ENCODE measurements around the gene MACROH2A2. TPM values are rescaled to one million over a fixed set of nuclear protein-coding genes. Genes with fewer than 3 reads are reported as not detected.
A peak's percentile ranks its signal among the peaks of the same experiment; 100 is the strongest.
"Not testable (repeated sequence)": the region's sequence is repeated elsewhere in the genome, so short reads cannot be mapped to it uniquely, and the experiment has no call there.

MACROH2A2 gene
- total RNA-seq, 1 donor from 2014 or later = 25.5 TPM

DNA sequence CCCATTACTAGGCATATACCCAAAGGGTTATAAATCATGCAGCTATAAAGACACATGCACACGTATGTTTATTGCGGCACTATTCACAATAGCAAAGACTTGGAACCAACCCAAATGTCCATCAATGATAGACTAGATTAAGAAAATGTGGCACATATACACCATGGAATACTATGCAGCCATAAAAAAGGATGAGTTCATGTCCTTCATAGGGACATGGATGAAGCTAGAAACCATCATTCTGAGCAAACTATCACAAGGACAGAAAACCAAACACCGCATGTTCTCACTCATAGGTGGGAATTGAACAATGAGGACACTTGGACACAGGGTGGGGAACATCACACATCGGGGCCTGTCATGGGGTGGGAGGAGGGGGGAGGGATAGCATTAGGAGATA lies 5.6 kb upstream of the MACROH2A2 start:
- not testable (repeated sequence) for H3K4me3 Mint-ChIP-seq (ENCODE audit: unreplicated experiment); H3K79me2 ChIP-seq (ENCODE audit: insufficient read depth, low read length); H3K4me1 ChIP-seq (ENCODE audit: insufficient read depth, low read length); DNase-seq (ENCODE audit: low read depth); H3K36me3 Mint-ChIP-seq (ENCODE audit: low read depth, unreplicated experiment); H3K9me3 Mint-ChIP-seq (ENCODE audit: unreplicated experiment); H3K4me3 ChIP-seq (ENCODE audit: insufficient read depth, low read depth, low read length); H4K20me1 ChIP-seq (ENCODE audit: insufficient read depth, low read length); H3K36me3 ChIP-seq (ENCODE audit: insufficient read depth, low read length); H3K4me2 ChIP-seq (ENCODE audit: low read length); H3K27ac ChIP-seq (ENCODE audit: low read depth, low read length); H3K4me1 Mint-ChIP-seq (ENCODE audit: low read depth, unreplicated experiment); FAIRE-seq; H3K9me3 ChIP-seq (ENCODE audit: insufficient read depth, low read depth, low read length); H3K9ac ChIP-seq (ENCODE audit: low read length); H3K27ac Mint-ChIP-seq (ENCODE audit: unreplicated experiment); H2AFZ ChIP-seq (ENCODE audit: low read depth, low read length)
- H3K27me3 ChIP-seq (ENCODE audit: insufficient read depth, low read length) = peaks cover 15% of the 10 kb centered on the region
- H3K27me3 Mint-ChIP-seq (ENCODE audit: low read depth, unreplicated experiment) = peaks cover 20% of the 10 kb centered on the region

DNA sequence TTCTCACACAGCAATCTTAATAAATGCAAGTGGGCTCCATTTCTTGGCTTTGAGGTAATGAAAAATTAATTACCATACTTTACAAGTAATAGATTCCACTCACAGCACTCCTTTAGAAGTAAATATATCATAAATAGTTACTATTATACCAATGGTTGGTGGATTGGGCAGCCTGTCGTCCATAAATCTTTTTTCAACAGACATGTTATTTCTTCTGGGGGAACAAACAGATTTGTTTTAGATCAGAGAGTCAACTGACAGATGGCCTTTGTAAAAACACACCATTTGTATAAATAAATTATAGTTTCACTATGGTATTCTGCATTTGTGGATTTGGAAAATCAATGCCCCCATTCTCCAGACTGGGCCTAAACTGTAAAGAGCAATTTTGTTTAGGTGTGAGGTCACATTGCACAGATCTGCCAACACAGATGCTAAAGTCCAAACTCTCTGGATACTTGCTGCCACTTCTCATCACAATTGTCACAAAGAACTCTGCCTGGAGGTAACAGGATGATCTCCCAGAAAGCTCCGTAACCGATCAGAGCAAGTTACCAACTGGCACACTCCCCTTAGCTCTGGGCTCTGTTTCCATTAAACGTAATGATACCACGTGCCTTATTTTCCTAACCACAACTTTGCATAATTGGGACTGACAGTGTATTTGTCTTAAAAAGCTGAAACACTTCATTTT lies 4.5 kb upstream of the MACROH2A2 start:
- peaks cover 4% of the 10 kb centered on the region for H3K9me3 Mint-ChIP-seq (ENCODE audit: unreplicated experiment)
- Histone ChIP-seq H3K36me3 (ENCODE audit: insufficient read depth, low read length) (no peaks in the 10 kb centered on the region), H3K27ac (ENCODE audit: low read depth, low read length) (no peak overlapping the region), H2AFZ (ENCODE audit: low read depth, low read length) (no peak overlapping the region), H3K4me1 (ENCODE audit: insufficient read depth, low read length) (no peaks in the 10 kb centered on the region), H4K20me1 (ENCODE audit: insufficient read depth, low read length) (no peaks in the 10 kb centered on the region), H3K4me3 (ENCODE audit: insufficient read depth, low read depth, low read length) (no peak overlapping the region), H3K4me2 (ENCODE audit: low read length) (no peak overlapping the region), H3K9ac (ENCODE audit: low read length) (no peak overlapping the region), H3K79me2 (ENCODE audit: insufficient read depth, low read length) (no peaks in the 10 kb centered on the region), H3K9me3 (ENCODE audit: insufficient read depth, low read depth, low read length) (no peaks in the 10 kb centered on the region), H3K27me3 (ENCODE audit: insufficient read depth, low read length) (peaks cover 17% of the 10 kb centered on the region)
- FAIRE-seq (no peak), DNase-seq (ENCODE audit: low read depth) (no peak)
- H3K4me3 Mint-ChIP-seq (ENCODE audit: unreplicated experiment) = no peak overlapping the region
- no peaks in the 10 kb centered on the region for H3K36me3 Mint-ChIP-seq (ENCODE audit: low read depth, unreplicated experiment)
- peaks cover 13% of the 10 kb centered on the region for H3K27me3 Mint-ChIP-seq (ENCODE audit: low read depth, unreplicated experiment)
- H3K27ac Mint-ChIP-seq (ENCODE audit: unreplicated experiment) = peak overlapping the region; percentile 47
- no peaks in the 10 kb centered on the region for H3K4me1 Mint-ChIP-seq (ENCODE audit: low read depth, unreplicated experiment)
- TF ChIP-seq EZH2 (IDR thresholded peaks at IDR 0.05; ENCODE audit: insufficient read depth, low read length) = no peak

DNA sequence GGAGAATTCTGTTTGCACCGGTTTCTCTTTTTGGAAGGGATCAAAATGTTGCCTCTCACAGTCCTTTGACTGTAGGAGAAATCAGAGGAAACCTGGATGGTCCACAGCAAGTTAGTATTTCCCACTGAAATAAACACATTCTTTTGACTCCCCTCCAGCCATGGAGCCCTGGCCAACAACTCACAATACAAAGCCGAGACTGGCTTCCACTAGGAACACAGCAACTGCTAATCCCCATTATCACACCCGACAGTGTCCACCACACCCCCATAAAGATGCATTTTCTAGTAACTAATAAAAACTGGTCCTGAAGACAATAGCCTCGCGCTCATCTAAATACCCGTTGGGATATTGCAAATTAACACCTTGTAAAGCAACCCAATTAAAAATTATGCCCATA lies 798 bp upstream of the MACROH2A2 start:
- Histone ChIP-seq H3K4me1 (ENCODE audit: insufficient read depth, low read length) (no peaks in the 10 kb centered on the region), H3K36me3 (ENCODE audit: insufficient read depth, low read length) (no peaks in the 10 kb centered on the region), H3K79me2 (ENCODE audit: insufficient read depth, low read length) (peaks cover 14% of the 10 kb centered on the region), H3K4me2 (ENCODE audit: low read length) (peak overlapping the region; percentile 93), H3K9ac (ENCODE audit: low read length) (no peak overlapping the region), H3K9me3 (ENCODE audit: insufficient read depth, low read depth, low read length) (no peaks in the 10 kb centered on the region), H3K4me3 (ENCODE audit: insufficient read depth, low read depth, low read length) (peak overlapping the region; percentile 71), H2AFZ (ENCODE audit: low read depth, low read length) (peak overlapping the region; percentile 98), H3K27me3 (ENCODE audit: insufficient read depth, low read length) (peaks cover 19% of the 10 kb centered on the region), H4K20me1 (ENCODE audit: insufficient read depth, low read length) (no peaks in the 10 kb centered on the region), H3K27ac (ENCODE audit: low read depth, low read length) (no peak overlapping the region)
- DNase-seq (ENCODE audit: low read depth) = no peak
- TF ChIP-seq, protein P1, sequence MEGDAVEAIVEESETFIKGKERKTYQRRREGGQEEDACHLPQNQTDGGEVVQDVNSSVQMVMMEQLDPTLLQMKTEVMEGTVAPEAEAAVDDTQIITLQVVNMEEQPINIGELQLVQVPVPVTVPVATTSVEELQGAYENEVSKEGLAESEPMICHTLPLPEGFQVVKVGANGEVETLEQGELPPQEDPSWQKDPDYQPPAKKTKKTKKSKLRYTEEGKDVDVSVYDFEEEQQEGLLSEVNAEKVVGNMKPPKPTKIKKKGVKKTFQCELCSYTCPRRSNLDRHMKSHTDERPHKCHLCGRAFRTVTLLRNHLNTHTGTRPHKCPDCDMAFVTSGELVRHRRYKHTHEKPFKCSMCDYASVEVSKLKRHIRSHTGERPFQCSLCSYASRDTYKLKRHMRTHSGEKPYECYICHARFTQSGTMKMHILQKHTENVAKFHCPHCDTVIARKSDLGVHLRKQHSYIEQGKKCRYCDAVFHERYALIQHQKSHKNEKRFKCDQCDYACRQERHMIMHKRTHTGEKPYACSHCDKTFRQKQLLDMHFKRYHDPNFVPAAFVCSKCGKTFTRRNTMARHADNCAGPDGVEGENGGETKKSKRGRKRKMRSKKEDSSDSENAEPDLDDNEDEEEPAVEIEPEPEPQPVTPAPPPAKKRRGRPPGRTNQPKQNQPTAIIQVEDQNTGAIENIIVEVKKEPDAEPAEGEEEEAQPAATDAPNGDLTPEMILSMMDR (IDR thresholded peaks at IDR 0.05; ENCODE audit: insufficient read depth, low read depth, low read length) = no peak
- TF ChIP-seq EZH2 (IDR thresholded peaks at IDR 0.05; ENCODE audit: insufficient read depth, low read length) = no peak
- no peak for FAIRE-seq
- H3K27ac Mint-ChIP-seq (ENCODE audit: unreplicated experiment) = no peak overlapping the region
- H3K27me3 Mint-ChIP-seq (ENCODE audit: low read depth, unreplicated experiment) = peaks cover 8% of the 10 kb centered on the region
- peak overlapping the region; percentile 86 for H3K4me3 Mint-ChIP-seq (ENCODE audit: unreplicated experiment)
- no peaks in the 10 kb centered on the region for H3K36me3 Mint-ChIP-seq (ENCODE audit: low read depth, unreplicated experiment)
- H3K9me3 Mint-ChIP-seq (ENCODE audit: unreplicated experiment) = no peaks in the 10 kb centered on the region
- peaks cover 5% of the 10 kb centered on the region for H3K4me1 Mint-ChIP-seq (ENCODE audit: low read depth, unreplicated experiment)

Measured in astrocyte (in vitro differentiated cells and primary cell).